Measurements from ENCODE around the gene RAB3GAP1. TPM values are rescaled to one million over a fixed set of nuclear protein-coding genes. Genes with fewer than 3 reads are reported as not detected.
A peak's percentile ranks its signal among the peaks of the same experiment; 100 is the strongest.

Gene RAB3GAP1
- total RNA-seq, 1 donor from 2014 or later: 49.3 TPM

GRCh38 chr2:135004005-135004746, 47.9 kb upstream of the RAB3GAP1 start:
- H3K9me3 ChIP-seq (ENCODE audit: insufficient read depth, low read depth, low read length): no peaks in the 10 kb centered on the region
- Mint-ChIP-seq H3K4me3 (ENCODE audit: unreplicated experiment) (peak overlapping the region; percentile 5), H3K9me3 (ENCODE audit: unreplicated experiment) (no peaks in the 10 kb centered on the region), H3K36me3 (ENCODE audit: low read depth, unreplicated experiment) (no peaks in the 10 kb centered on the region), H3K4me1 (ENCODE audit: low read depth, unreplicated experiment) (no peaks in the 10 kb centered on the region), H3K27me3 (ENCODE audit: low read depth, unreplicated experiment) (peaks cover 15% of the 10 kb centered on the region), H3K27ac (ENCODE audit: unreplicated experiment) (no peak overlapping the region)
- H3K36me3 ChIP-seq (ENCODE audit: insufficient read depth, low read length): no peaks in the 10 kb centered on the region
- no peak overlapping the region for H3K9ac ChIP-seq (ENCODE audit: low read length)
- H3K27ac ChIP-seq (ENCODE audit: low read depth, low read length): no peak overlapping the region
- DNase-seq (ENCODE audit: low read depth) (peak; percentile 20), FAIRE-seq (peak; percentile 45)
- no peaks in the 10 kb centered on the region for H4K20me1 ChIP-seq (ENCODE audit: insufficient read depth, low read length)
- TF ChIP-seq EZH2 (IDR thresholded peaks at IDR 0.05; ENCODE audit: insufficient read depth, low read length) (no peak), CTCF (IDR thresholded peaks at IDR 0.05; ENCODE audit: insufficient read depth, low read depth, low read length) (peak; percentile 92)
- peaks cover 4% of the 10 kb centered on the region for H3K27me3 ChIP-seq (ENCODE audit: insufficient read depth, low read length)
- no peak overlapping the region for H3K4me3 ChIP-seq (ENCODE audit: insufficient read depth, low read depth, low read length)
- H3K79me2 ChIP-seq (ENCODE audit: insufficient read depth, low read length): no peaks in the 10 kb centered on the region
- peak overlapping the region; percentile 28 for H3K4me2 ChIP-seq (ENCODE audit: low read length)
- H3K4me1 ChIP-seq (ENCODE audit: insufficient read depth, low read length): no peaks in the 10 kb centered on the region
- H2AFZ ChIP-seq (ENCODE audit: low read depth, low read length): peak overlapping the region; percentile 47

GRCh38 chr2:135005753-135006152, 46.3 kb upstream of the RAB3GAP1 start:
- no peak overlapping the region for H3K4me3 Mint-ChIP-seq (ENCODE audit: unreplicated experiment)
- H4K20me1 ChIP-seq (ENCODE audit: insufficient read depth, low read length): no peaks in the 10 kb centered on the region
- no peaks in the 10 kb centered on the region for H3K9me3 Mint-ChIP-seq (ENCODE audit: unreplicated experiment)
- peaks cover 4% of the 10 kb centered on the region for H3K27me3 ChIP-seq (ENCODE audit: insufficient read depth, low read length)
- DNase-seq (ENCODE audit: low read depth) (no peak), FAIRE-seq (no peak)
- H3K4me3 ChIP-seq (ENCODE audit: insufficient read depth, low read depth, low read length): no peak overlapping the region
- no peak overlapping the region for H3K27ac Mint-ChIP-seq (ENCODE audit: unreplicated experiment)
- no peak overlapping the region for H3K9ac ChIP-seq (ENCODE audit: low read length)
- H3K27ac ChIP-seq (ENCODE audit: low read depth, low read length): no peak overlapping the region
- no peaks in the 10 kb centered on the region for H3K4me1 ChIP-seq (ENCODE audit: insufficient read depth, low read length)
- TF ChIP-seq EZH2 (IDR thresholded peaks at IDR 0.05; ENCODE audit: insufficient read depth, low read length) (no peak), CTCF (IDR thresholded peaks at IDR 0.05; ENCODE audit: insufficient read depth, low read depth, low read length) (no peak)
- no peaks in the 10 kb centered on the region for H3K36me3 Mint-ChIP-seq (ENCODE audit: low read depth, unreplicated experiment)
- no peaks in the 10 kb centered on the region for H3K4me1 Mint-ChIP-seq (ENCODE audit: low read depth, unreplicated experiment)
- no peaks in the 10 kb centered on the region for H3K79me2 ChIP-seq (ENCODE audit: insufficient read depth, low read length)
- no peak overlapping the region for H2AFZ ChIP-seq (ENCODE audit: low read depth, low read length)
- no peak overlapping the region for H3K4me2 ChIP-seq (ENCODE audit: low read length)
- H3K9me3 ChIP-seq (ENCODE audit: insufficient read depth, low read depth, low read length): no peaks in the 10 kb centered on the region
- H3K27me3 Mint-ChIP-seq (ENCODE audit: low read depth, unreplicated experiment): peaks cover 15% of the 10 kb centered on the region
- no peaks in the 10 kb centered on the region for H3K36me3 ChIP-seq (ENCODE audit: insufficient read depth, low read length)

- no peak overlapping the region for H2AFZ ChIP-seq (ENCODE audit: low read depth, low read length)
- DNase-seq (ENCODE audit: low read depth) (no peak), FAIRE-seq (no peak)
- H3K4me3 Mint-ChIP-seq (ENCODE audit: unreplicated experiment): no peak overlapping the region
- H3K4me2 ChIP-seq (ENCODE audit: low read length): no peak overlapping the region
- no peaks in the 10 kb centered on the region for H3K36me3 ChIP-seq (ENCODE audit: insufficient read depth, low read length)
- peaks cover 13% of the 10 kb centered on the region for H3K27me3 Mint-ChIP-seq (ENCODE audit: low read depth, unreplicated experiment)
- no peaks in the 10 kb centered on the region for H3K9me3 ChIP-seq (ENCODE audit: insufficient read depth, low read depth, low read length)
- H3K27ac ChIP-seq (ENCODE audit: low read depth, low read length): no peak overlapping the region
- H3K9me3 Mint-ChIP-seq (ENCODE audit: unreplicated experiment): no peaks in the 10 kb centered on the region
- H3K4me3 ChIP-seq (ENCODE audit: insufficient read depth, low read depth, low read length): no peak overlapping the region
- H3K79me2 ChIP-seq (ENCODE audit: insufficient read depth, low read length): no peaks in the 10 kb centered on the region
- no peak overlapping the region for H3K27ac Mint-ChIP-seq (ENCODE audit: unreplicated experiment)
- H4K20me1 ChIP-seq (ENCODE audit: insufficient read depth, low read length): no peaks in the 10 kb centered on the region
- no peak for TF ChIP-seq EZH2 (IDR thresholded peaks at IDR 0.05; ENCODE audit: insufficient read depth, low read length)
- TF ChIP-seq CTCF (IDR thresholded peaks at IDR 0.05; ENCODE audit: insufficient read depth, low read depth, low read length): no peak
- no peaks in the 10 kb centered on the region for H3K4me1 ChIP-seq (ENCODE audit: insufficient read depth, low read length)
- peaks cover 4% of the 10 kb centered on the region for H3K27me3 ChIP-seq (ENCODE audit: insufficient read depth, low read length)
- no peaks in the 10 kb centered on the region for H3K36me3 Mint-ChIP-seq (ENCODE audit: low read depth, unreplicated experiment)
- no peaks in the 10 kb centered on the region for H3K4me1 Mint-ChIP-seq (ENCODE audit: low read depth, unreplicated experiment)
- H3K9ac ChIP-seq (ENCODE audit: low read length): no peak overlapping the region
These were observed 42.8 kb upstream of the RAB3GAP1 start for GRCh38 chr2:135009339-135009738.
